Natural killer cell (primary cell): ENCODE results near the gene JUP. TPM values are rescaled to one million over a fixed set of nuclear protein-coding genes. Genes with fewer than 3 reads are reported as not detected.

Source experiments
- ATAC-seq, 3 donors: fragments of 150-1000 bp in 2 of 3; fragments of 200-7000 bp in 1 of 3; cut with Tn5 transposase; 1 replicate in 1 of 3; 2 replicates in 2 of 3; pipeline ENCODE4 v1.10.0; 2021; ENCODE audit warnings: mild to moderate bottlenecking in 2 of 3, moderate library complexity in 2 of 3
- DNase-seq, 2 donors: peaks; one replicate each; pipeline versions ENCODE4 v3.0.0 to v3.0.0-alpha.2; 2013 to 2021; ENCODE audit warnings: mixed read lengths in 1 of 2
- H3K27ac ChIP-seq: one replicate; pipeline ENCODE4 v1.5.1; 2013; ENCODE audit warnings: mild to moderate bottlenecking, low read length
- H3K27me3 ChIP-seq: one replicate; pipeline ENCODE4 v1.6.1; 2013; ENCODE audit warnings: low read length; ENCODE audit not compliant: control insufficient read depth, insufficient read depth
- H3K36me3 ChIP-seq: one replicate; pipeline ENCODE4 v1.6.1; 2013; ENCODE audit warnings: low read length; ENCODE audit not compliant: control insufficient read depth, insufficient read depth
- H3K4me1 ChIP-seq: one replicate; pipeline ENCODE4 v1.6.1; 2013; ENCODE audit warnings: low read length; ENCODE audit not compliant: control insufficient read depth, insufficient read depth
- H3K4me3 ChIP-seq: one replicate; pipeline ENCODE4 v1.5.1; 2013; ENCODE audit warnings: low read length
- H3K9me3 ChIP-seq: one replicate; pipeline ENCODE4 v1.6.1; 2013; ENCODE audit warnings: low read length; ENCODE audit not compliant: control insufficient read depth, insufficient read depth
- H3K27ac Mint-ChIP-seq, 2 donors: one replicate each; pipeline ENCODE4 v1.8.0; 2022; ENCODE audit warnings: mild to moderate bottlenecking in 2 of 2, mixed read lengths in 2 of 2, moderate library complexity in 1 of 2
- H3K27me3 Mint-ChIP-seq, 2 donors: one replicate each; pipeline ENCODE4 v1.8.0; 2022; ENCODE audit warnings: low read depth in 2 of 2, mixed read lengths in 2 of 2
- H3K36me3 Mint-ChIP-seq: one replicate; pipeline ENCODE4 v1.8.0; 2022; ENCODE audit warnings: mixed read lengths
- H3K4me1 Mint-ChIP-seq, 2 donors: one replicate each; pipeline ENCODE4 v1.8.0; 2022; ENCODE audit warnings: mixed read lengths in 2 of 2
- H3K4me3 Mint-ChIP-seq: one replicate; pipeline ENCODE4 v1.8.0; 2022; ENCODE audit warnings: mild to moderate bottlenecking, moderate library complexity, mixed read lengths
- H3K9me3 Mint-ChIP-seq, 2 donors: one replicate each; pipeline ENCODE4 v1.8.0; 2022; ENCODE audit warnings: mixed read lengths in 2 of 2
- CTCF ChIP-seq: fragments of 200-600 bp; IDR thresholded peaks from one replicate; pipeline ENCODE4 v1.8.0; 2022; ENCODE audit warnings: antibody characterized with exemption
- WGBS: methylation state at CpG from one replicate; pipeline ENCODE4 v1.1.7; 2013; ENCODE audit warnings: missing lambda C conversion rate; ENCODE audit not compliant: insufficient coverage; 5-methylcytosine and 5-hydroxymethylcytosine counted together
- intact Hi-C: fragments of 100-400 bp; cut with micrococcal nuclease; formaldehyde crosslinking; loops from one replicate; pipeline ENCODE4 v1.14.2; 2022
- total RNA-seq, 4 donors: library from RNA; stranded (reverse); fragments of 120-200 nt in 1 of 4; gene quantifications; one replicate each; pipeline versions ENCODE4 v1.2.3 to v1.2.4, GENCODE V29; 2013 to 2022

JUP gene
- total RNA-seq, 3 donors from 2014 or later (not counting 1 experiment from before 2014, with no cell fraction given) = 1.8 to 12.1 (median 2.0) TPM

DNA sequence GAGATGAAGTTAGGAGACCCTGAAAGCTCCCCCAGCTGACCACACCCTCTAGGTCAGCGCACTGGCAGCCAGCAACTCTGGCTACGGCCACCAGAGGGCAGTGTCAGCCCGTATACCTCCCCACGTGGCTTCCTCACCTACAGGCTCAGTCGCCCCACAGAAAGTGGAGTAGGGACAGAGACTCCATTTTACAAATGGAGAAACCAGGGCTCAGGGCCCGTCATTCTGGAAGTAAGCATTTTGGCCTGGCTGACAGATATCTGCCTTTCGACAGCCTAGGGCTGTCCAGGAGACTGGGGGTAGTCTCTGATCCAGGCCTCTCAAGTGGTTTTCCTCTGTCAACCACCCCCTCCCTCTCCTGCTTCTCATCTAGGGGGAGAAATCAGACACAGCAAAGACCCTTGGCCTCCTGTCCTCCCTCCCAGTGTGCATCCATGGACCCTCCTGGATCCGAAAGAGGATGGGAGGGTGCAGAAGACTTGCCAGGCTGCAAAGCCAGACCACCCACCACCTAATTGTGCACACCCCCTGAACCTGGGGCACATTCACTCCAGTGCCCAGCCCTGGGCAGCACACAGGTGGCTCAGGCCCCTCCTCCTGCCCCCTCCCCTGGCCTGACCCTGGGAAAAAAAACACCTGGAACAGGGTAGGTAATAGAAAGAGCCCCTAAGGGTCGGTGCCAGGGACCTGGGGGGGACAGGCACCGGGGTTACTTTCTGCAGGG, 48.3 kb downstream of the JUP start:
- Mint-ChIP-seq H3K4me3 (no peak overlapping the region), H3K27ac (no peak overlapping the region), H3K4me1 (no peaks in the 10 kb centered on the region), H3K9me3 (no peaks in the 10 kb centered on the region), H3K36me3 (no peaks in the 10 kb centered on the region), H3K27me3 (peaks cover 20 to 26% of the 10 kb centered on the region in 2 donors)
- ATAC-seq (peak; percentile 89 to 99 (median 98)), DNase-seq (peak; percentile 77 to 91)
- intact Hi-C loops = loop anchor here (1.0 to 5.0 kb wide), 2 partner anchors 63 to 379 kb away; no protein-coding TSS in a partner anchor
- Histone ChIP-seq H3K4me1 (peaks cover 16% of the 10 kb centered on the region), H3K27me3 (peaks cover 26% of the 10 kb centered on the region), H3K27ac (no peak overlapping the region), H3K36me3 (no peaks in the 10 kb centered on the region), H3K9me3 (no peaks in the 10 kb centered on the region), H3K4me3 (no peak overlapping the region)
- 33% methylated on average over 10 of the region's 10 CpGs for WGBS
- TF ChIP-seq CTCF = peak; percentile 98

GRCh38 chr17:41737680-41738023, 48.9 kb downstream of the JUP start:
- H3K4me1 Mint-ChIP-seq = no peaks in the 10 kb centered on the region
- H3K27me3 Mint-ChIP-seq = peaks cover 20 to 27% of the 10 kb centered on the region in 2 donors
- no peaks in the 10 kb centered on the region for H3K36me3 ChIP-seq
- DNase-seq (no peak), ATAC-seq (peak in 1 of 3 donors; percentile 10)
- H3K9me3 Mint-ChIP-seq = no peaks in the 10 kb centered on the region
- 42% methylated on average over 5 of the region's 5 CpGs for WGBS
- no peak overlapping the region for H3K4me3 Mint-ChIP-seq
- peaks cover 27% of the 10 kb centered on the region for H3K27me3 ChIP-seq
- H3K4me3 ChIP-seq = no peak overlapping the region
- no peaks in the 10 kb centered on the region for H3K9me3 ChIP-seq
- H3K27ac ChIP-seq = no peak overlapping the region
- intact Hi-C loops = loop anchor here (1.0 to 5.0 kb wide), 2 partner anchors 64 to 380 kb away; no protein-coding TSS in a partner anchor
- H3K36me3 Mint-ChIP-seq = no peaks in the 10 kb centered on the region
- no peak for TF ChIP-seq CTCF
- no peak overlapping the region for H3K27ac Mint-ChIP-seq
- peaks cover 16% of the 10 kb centered on the region for H3K4me1 ChIP-seq

- ATAC-seq = no peak
- Mint-ChIP-seq H3K9me3 (no peaks in the 10 kb centered on the region), H3K4me3 (no peak overlapping the region), H3K27ac (no peak overlapping the region), H3K27me3 (peaks cover 25 to 33% of the 10 kb centered on the region in 2 donors), H3K4me1 (no peaks in the 10 kb centered on the region), H3K36me3 (no peaks in the 10 kb centered on the region)
- TF ChIP-seq CTCF = no peak
- Histone ChIP-seq H3K4me1 (peaks cover 16% of the 10 kb centered on the region), H3K27ac (no peak overlapping the region), H3K4me3 (no peak overlapping the region), H3K9me3 (no peaks in the 10 kb centered on the region), H3K36me3 (no peaks in the 10 kb centered on the region), H3K27me3 (peaks cover 27% of the 10 kb centered on the region)
- WGBS = 70% methylated on average over 17 of the region's 17 CpGs
- intact Hi-C loops = loop anchor here (5.0 kb wide), 1 partner anchor 380 kb away; no protein-coding TSS in a partner anchor
- peak in 1 of 2 donors; percentile 28 for DNase-seq
Observed at GRCh38 chr17:41736983-41737679, 49.4 kb downstream of the JUP start.
